NOMO-1 treated with dmso at 0.1 percent for 144 hours (cell line): ENCODE data around the gene HES2.
"Not testable (repeated sequence)": the region's sequence is repeated elsewhere in the genome, so short reads cannot be mapped to it uniquely, and the experiment has no call there.

Experiments
- DNase-seq: peaks from one replicate; lab custom pipeline; 2025; ENCODE audit not compliant: unreplicated experiment; lab: John Stamatoyannopoulos, UW

The HES2 gene

DNA sequence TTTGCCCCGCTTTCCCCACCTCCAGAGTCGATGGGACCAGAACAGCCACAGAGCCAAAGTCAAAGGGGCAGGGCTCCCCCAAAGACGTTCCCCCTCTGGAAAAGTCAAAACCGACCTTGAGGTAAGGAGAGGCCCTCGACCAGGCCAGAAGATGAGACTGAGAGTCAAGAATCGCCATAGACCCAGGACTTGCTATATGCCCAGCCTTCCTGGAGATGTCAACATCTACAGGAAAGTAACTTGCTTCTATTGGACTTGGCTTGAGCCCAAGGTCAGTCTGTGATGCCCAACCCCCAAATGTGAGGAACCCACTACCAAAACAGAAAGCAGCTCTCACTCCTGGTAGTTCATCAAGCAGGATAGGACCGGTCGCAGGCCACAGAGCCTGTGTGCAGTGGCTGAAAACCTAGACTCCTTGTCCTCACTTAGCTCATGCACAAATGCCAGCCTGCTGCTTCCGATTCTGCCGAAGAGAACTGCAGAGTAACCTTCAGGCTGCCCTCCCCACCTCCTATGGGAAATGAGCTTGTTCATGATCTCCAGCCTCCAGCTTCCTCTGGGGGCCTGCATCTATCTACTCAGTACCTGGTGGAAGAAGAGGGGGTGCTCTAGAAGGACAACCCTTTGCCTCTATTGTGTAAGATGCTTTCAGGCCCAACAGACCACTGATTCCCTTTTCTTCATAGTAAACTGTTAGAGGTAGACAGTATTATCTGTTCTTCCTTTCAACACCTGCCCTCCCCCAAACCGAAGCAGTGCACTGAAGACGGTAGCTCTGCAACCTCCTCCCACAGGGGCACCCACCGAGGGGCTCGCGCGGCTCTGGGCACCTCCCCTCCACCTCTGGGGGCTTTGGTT lies 27.5 kb downstream of the HES2 start:
- DNase-seq = no peak

DNA sequence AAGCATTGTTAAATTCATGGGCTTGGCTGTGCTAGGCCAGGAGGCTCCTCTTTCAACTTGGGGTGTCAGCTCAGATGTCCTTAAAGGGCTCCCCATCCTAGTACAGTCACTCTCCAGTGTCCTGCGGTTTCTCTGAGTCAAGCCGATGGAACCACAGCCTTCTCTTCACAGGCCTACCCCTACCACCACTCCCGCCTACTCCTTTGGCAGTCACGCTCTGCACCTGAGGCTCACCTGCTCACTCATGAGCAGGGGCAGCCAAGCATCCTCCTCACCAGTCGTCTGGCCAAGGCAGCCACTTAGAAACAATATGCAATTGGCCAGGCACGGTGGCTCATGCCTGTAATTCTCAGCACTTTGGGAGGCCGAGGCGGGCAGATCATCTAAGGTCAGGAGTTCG lies 29.7 kb downstream of the HES2 start:
- DNase-seq = no peak

- DNase-seq = no peak
Observed at GRCh38 chr1:6386371-6386949, 33.3 kb downstream of the HES2 start.

GRCh38 chr1:6385488-6386191 lies 34.1 kb downstream of the HES2 start:
- no peak for DNase-seq

- DNase-seq = no peak
Observed at GRCh38 chr1:6384962-6385361, 34.8 kb downstream of the HES2 start.

DNA sequence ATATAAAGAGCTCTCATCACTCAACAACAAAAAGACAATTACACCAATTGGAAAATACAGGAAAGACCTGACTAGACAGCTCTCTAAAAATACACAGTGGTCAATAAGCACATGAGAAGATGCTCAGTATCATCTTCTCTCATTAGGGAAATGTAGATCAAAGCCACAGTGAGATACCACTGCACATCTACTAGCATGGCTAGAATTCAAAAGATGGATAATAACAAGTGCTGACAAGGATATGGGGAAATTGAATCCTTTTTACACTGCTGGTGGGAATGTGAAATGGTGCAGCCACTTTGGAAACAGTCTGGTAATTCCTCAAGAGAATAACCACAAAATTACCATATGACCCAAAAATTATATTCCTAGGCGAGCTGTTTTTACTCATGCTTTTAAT lies 35.6 kb downstream of the HES2 start:
- no peak for DNase-seq

- DNase-seq = no peak
Observed at GRCh38 chr1:6380037-6380436, 39.7 kb downstream of the HES2 start.

- DNase-seq = no peak
Observed at GRCh38 chr1:6378096-6378746, 41.5 kb downstream of the HES2 start.

DNA sequence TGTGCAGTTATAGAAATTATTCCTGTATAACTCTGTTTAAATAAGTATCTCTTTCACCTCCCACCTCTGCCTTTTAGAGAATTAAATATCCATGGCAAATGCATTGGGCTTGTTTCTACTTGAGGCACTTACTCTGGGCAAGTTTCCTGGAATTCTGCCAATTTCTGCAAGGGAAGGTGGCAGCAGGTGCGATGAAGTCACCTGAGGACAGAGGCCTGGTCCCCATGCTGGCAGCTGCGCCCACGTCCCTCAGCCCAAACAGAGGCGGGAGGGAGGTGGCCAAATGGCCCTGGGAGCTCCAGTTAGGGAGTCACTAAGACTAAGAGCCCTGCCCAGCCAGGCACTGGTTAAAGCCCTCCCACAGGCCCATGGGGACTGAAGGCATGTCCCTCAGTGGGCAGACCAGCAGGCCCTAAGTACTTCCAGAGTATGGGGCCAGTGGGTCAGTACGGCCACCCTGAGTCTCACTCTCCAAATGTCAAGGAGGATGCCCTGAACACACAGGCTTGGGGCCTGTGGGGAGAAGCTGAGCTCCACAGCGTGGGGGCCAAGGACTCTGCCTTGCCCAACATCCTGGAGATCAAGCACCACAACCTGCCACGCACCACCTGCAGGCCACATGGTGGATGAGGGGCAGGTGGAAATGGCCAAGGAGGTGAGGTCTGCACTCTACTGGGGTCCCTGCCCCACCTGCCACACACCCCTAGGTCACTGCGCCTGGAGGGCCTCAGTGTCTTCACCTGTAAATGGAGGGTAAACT lies 45.6 kb downstream of the HES2 start:
- no peak for DNase-seq

DNA sequence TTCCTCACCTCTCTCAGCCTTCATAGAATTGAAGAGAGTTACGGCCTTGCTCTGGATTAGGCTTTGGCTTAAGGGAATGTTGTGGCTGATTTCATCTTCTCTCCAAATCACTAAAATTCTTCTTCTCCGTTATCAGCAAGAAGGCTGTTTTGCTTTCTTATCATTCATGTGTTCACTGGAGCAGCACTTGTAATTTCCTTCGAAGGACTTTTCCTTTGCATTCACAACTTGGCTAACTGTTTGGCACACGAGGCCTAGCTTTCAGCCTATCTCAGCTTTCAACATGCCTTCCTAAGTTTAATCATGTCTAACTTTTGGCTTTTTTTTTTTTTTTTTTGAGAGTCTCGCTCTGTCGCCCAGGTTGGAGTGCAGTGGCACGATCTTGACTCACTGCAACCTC lies 47.5 kb downstream of the HES2 start:
- DNase-seq = not testable (repeated sequence)

DNA sequence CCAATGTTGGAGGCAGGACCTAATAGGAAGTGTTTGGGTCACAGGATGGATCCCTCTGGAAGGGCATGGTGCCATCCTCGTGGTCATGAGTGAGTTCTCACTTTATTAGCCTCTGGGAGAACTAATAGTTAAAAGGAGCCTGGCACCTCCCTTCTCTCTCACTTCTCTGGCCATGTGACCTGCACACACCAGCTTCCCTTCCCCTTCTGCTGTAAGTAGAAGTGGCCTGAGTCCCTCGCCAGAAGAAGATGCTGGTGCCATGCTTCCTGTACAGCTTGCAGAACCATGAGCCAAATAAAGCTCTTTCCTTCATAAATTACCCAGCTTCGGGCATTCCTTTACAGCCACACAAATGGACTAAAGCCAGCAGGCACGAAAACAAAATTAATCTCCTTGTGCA lies 49.7 kb downstream of the HES2 start:
- DNase-seq = no peak

GRCh38 chr1:6367381-6368012 lies 52.2 kb downstream of the HES2 start:
- DNase-seq = no peak

- no peak for DNase-seq
Observed at GRCh38 chr1:6365047-6365446, 54.7 kb downstream of the HES2 start.

- DNase-seq = not testable (repeated sequence)
Observed at GRCh38 chr1:6363085-6363884, 56.4 kb downstream of the HES2 start.
